HepG2 (cell line): ENCODE measurements around the gene TMEM247. TPM values are rescaled to one million over a fixed set of nuclear protein-coding genes. Genes with fewer than 3 reads are reported as not detected.
A peak's percentile ranks its signal among the peaks of the same experiment; 100 is the strongest.

Experiments
- ATAC-seq: fragments of 200-7000 bp; cut with Tn5 transposase; 3 replicates; pipeline ENCODE4 v1.9.1; 2020; ENCODE audit warnings: mild to moderate bottlenecking, moderate library complexity
- BruUV-seq: library from RNA; stranded (reverse); fragments of 400-500 nt; replicated peaks from 2 replicates; lab custom pipeline; 2021; lab: Mats Ljungman, UMichigan
- CTCF ChIA-PET: fragments of 300-600 bp; formaldehyde crosslinking; extraction: SDS; loops from one replicate; lab custom pipeline; 2021; ENCODE audit warnings: low total read pairs, inconsistent platforms, low intra/inter-chr PET ratio; lab: Yijun Ruan, JAX
- POLR2A ChIA-PET: fragments of 350-600 bp; sonication (Branson Sonifier 250); formaldehyde crosslinking; loops from one replicate; lab custom pipeline; 2020; ENCODE audit warnings: antibody characterized with exemption, inconsistent platforms; lab: Yijun Ruan, JAX
- DNase-seq: peaks from one replicate; pipeline ENCODE4 v3.0.0-alpha.2; 2015; ENCODE audit warnings: low spot score
- FAIRE-seq: peaks from 3 replicates; lab custom pipeline; 2011; peaks lifted over from hg19 to GRCh38; lab: Jason Lieb, UNC
- H2AFZ ChIP-seq: one replicate; pipeline ENCODE4 v1.6.1; 2011; ENCODE audit warnings: low read length, inconsistent platforms
- H3K27ac ChIP-seq: fragments of 300-600 bp; 3 replicates; pipeline ENCODE4 v1.8.0; 2011; ENCODE audit warnings: mixed run types, mild to moderate bottlenecking, mixed read lengths, low read length, inconsistent platforms; ENCODE audit not compliant: insufficient read depth; ENCODE audit errors: extremely low read length
- H3K27me3 ChIP-seq, 2 experiments: fragments of 200-600 bp in 1 of 2; 2 replicates in 1 of 2; 3 replicates in 1 of 2; pipeline versions ENCODE4 v1.6.0 to v1.8.0; 2011; ENCODE audit warnings: low read length in 2 of 2, mild to moderate bottlenecking in 2 of 2, moderate library complexity in 2 of 2, inconsistent platforms in 1 of 2; ENCODE audit not compliant: insufficient read depth in 2 of 2, control insufficient read depth in 1 of 2
- H3K36me3 ChIP-seq, 2 experiments: fragments of 200-600 bp in 1 of 2; replicated peaks in 1 of 2; 2 replicates in 1 of 2; 3 replicates in 1 of 2; pipeline versions ENCODE4 v1.5.1 to v1.8.0; 2011; ENCODE audit warnings: low read length in 2 of 2, inconsistent platforms in 1 of 2; ENCODE audit not compliant: insufficient read depth in 2 of 2, control insufficient read depth in 1 of 2
- H3K4me1 ChIP-seq: 2 replicates; pipeline ENCODE4 v1.5.1; 2012; ENCODE audit warnings: low read length, inconsistent platforms; ENCODE audit not compliant: insufficient read depth
- H3K4me2 ChIP-seq: 2 replicates; pipeline ENCODE4 v1.6.0; 2011; ENCODE audit warnings: low read depth, low read length, inconsistent platforms
- H3K4me3 ChIP-seq, 3 experiments: fragments of 200-600 bp in 1 of 3; sonication (generic), shearing (Covaris generic) in 1 of 3; replicated peaks in 1 of 3; 2 replicates each; pipeline ENCODE4 v1.5.1; 2011 to 2016; ENCODE audit warnings: low read length in 3 of 3, inconsistent platforms in 2 of 3, low read depth in 2 of 3, mild to moderate bottlenecking in 2 of 3, control low read depth in 1 of 3, mixed read lengths in 1 of 3; ENCODE audit not compliant: insufficient read depth in 1 of 3
- H3K79me2 ChIP-seq: one replicate; pipeline ENCODE4 v1.6.1; 2011; ENCODE audit warnings: low read length, inconsistent platforms; ENCODE audit not compliant: insufficient read depth
- H3K9ac ChIP-seq: 2 replicates; pipeline ENCODE4 v1.6.0; 2011; ENCODE audit warnings: mild to moderate bottlenecking, low read depth, low read length, inconsistent platforms; ENCODE audit not compliant: insufficient read depth
- H3K9me3 ChIP-seq: 2 replicates; pipeline ENCODE4 v1.5.1; 2012; ENCODE audit warnings: mild to moderate bottlenecking, low read length
- H4K20me1 ChIP-seq: 2 replicates; pipeline ENCODE4 v1.6.0; 2011; ENCODE audit warnings: inconsistent platforms, mild to moderate bottlenecking, low read length, moderate library complexity; ENCODE audit not compliant: insufficient read depth
- ARID2 ChIP-seq: sonication (generic); formaldehyde crosslinking; IDR thresholded peaks from 2 replicates; pipeline ENCODE4 v1.8.1; 2022; ENCODE audit warnings: mild to moderate bottlenecking, missing genetic modification reagents, borderline replicate concordance
- CSRNP1 ChIP-seq: sonication (generic); formaldehyde crosslinking; IDR thresholded peaks from 2 replicates; pipeline ENCODE4 v1.8.1; 2023; ENCODE audit warnings: mild to moderate bottlenecking, missing genetic modification reagents
- E2F2 ChIP-seq: sonication (generic); formaldehyde crosslinking; IDR thresholded peaks from 2 replicates; pipeline ENCODE4 v1.4.0; 2020; ENCODE audit warnings: missing genetic modification reagents, borderline replicate concordance
- ERF ChIP-seq: IDR thresholded peaks from 2 replicates; pipeline ENCODE4 v1.6.1; 2018; ENCODE audit warnings: missing biosample characterization, missing genetic modification reagents
- MAX ChIP-seq: IDR thresholded peaks from 2 replicates; pipeline ENCODE4 v1.6.1; 2012; ENCODE audit warnings: inconsistent platforms
- NFE2L2 ChIP-seq: fragments of 150-350 bp; IDR thresholded peaks from 2 replicates; pipeline ENCODE4 v1.6.1; 2014; ENCODE audit warnings: low read length
- SAP130 ChIP-seq: IDR thresholded peaks from 2 replicates; pipeline ENCODE4 v1.6.1; 2016; ENCODE audit warnings: low read depth
- SMYD3 ChIP-seq: sonication (generic); formaldehyde crosslinking; IDR thresholded peaks from 2 replicates; pipeline ENCODE4 v1.8.1; 2023; ENCODE audit warnings: mild to moderate bottlenecking, missing genetic modification reagents
- SNRNP70 ChIP-seq: fragments of 200-400 bp; formaldehyde crosslinking; IDR thresholded peaks from 2 replicates; pipeline ENCODE4 v1.6.1; 2017; ENCODE audit warnings: mild to moderate bottlenecking, low read depth, low read length, moderate library complexity
- ZNF335 ChIP-seq: sonication (generic); formaldehyde crosslinking; IDR thresholded peaks from 2 replicates; pipeline ENCODE4 v1.4.0; 2020; ENCODE audit warnings: missing genetic modification reagents
- ZNF546 ChIP-seq: sonication (generic); formaldehyde crosslinking; conservative IDR thresholded peaks from 2 replicates; pipeline ENCODE4 v1.8.1; 2023; ENCODE audit warnings: mild to moderate bottlenecking, missing genetic modification reagents
- ZNF570 ChIP-seq: sonication (generic); formaldehyde crosslinking; IDR thresholded peaks from 2 replicates; pipeline ENCODE4 v1.4.0; 2020; ENCODE audit warnings: mild to moderate bottlenecking, missing genetic modification reagents, borderline replicate concordance
- ZNF609 ChIP-seq: sonication (generic); formaldehyde crosslinking; IDR thresholded peaks from 2 replicates; pipeline ENCODE4 v1.4.0; 2020; ENCODE audit warnings: mild to moderate bottlenecking, missing genetic modification reagents, borderline replicate concordance
- ZNF781 ChIP-seq: sonication (generic); formaldehyde crosslinking; IDR thresholded peaks from 2 replicates; pipeline ENCODE4 v1.5.1; 2020; ENCODE audit warnings: borderline replicate concordance, mild to moderate bottlenecking, missing genetic modification reagents; ENCODE audit errors: not compliant biosample characterization
- WGBS: methylation state at CpG from one replicate; pipeline ENCODE4 v1.1.6; 2017; ENCODE audit warnings: low lambda C conversion rate; 5-methylcytosine and 5-hydroxymethylcytosine counted together
- in situ Hi-C: cut with HindIII; loops from 2 replicates; pipeline ENCODE4 v1.10.0; 2017; ENCODE audit warnings: low pct_unique_long_range_greater_than_20kb; ENCODE audit not compliant: extremely low pct_ligation_motif_present
- intact Hi-C: fragments of 100-400 bp; cut with micrococcal nuclease; formaldehyde crosslinking; loops from one replicate; pipeline ENCODE4 v1.10.0; 2022; ENCODE audit not compliant: unreplicated experiment
- polyA plus RNA-seq, 8 experiments: library from polyadenylated mRNA; depleted of rRNA in 3 of 8; stranded (reverse) in 7 of 8; unstranded in 1 of 8; fragments of >200 nt; fragmentation: Illumina TruSeq in 4 of 8; extraction: Trizol in 4 of 8; gene quantifications; 2 replicates each; pipeline versions ENCODE4 v1.2.1 to v1.2.3, GENCODE V29; 2011 to 2016; ENCODE audit warnings: low read depth in 4 of 8, missing spikeins in 1 of 8, mixed read lengths in 1 of 8; ENCODE audit not compliant: insufficient read depth in 1 of 8
- total RNA-seq, 5 experiments: library from RNA; depleted of rRNA; stranded (reverse); fragments of >200 nt; fragmentation: Illumina TruSeq; extraction: Trizol; gene quantifications; 2 replicates each; pipeline ENCODE4 v1.2.3, GENCODE V29; 2016; ENCODE audit warnings: low read depth in 1 of 5

The TMEM247 gene
- total and polyA plus RNA-seq, 2 of the 13 experiments (the other 11 are each of a cell fraction or from before 2014, with no cell fraction given), result not detected

- POLR2A ChIA-PET, result interaction anchor here (0.6 to 2.0 kb wide), 3 partner anchors 26 to 163 kb away, joined by 3 to 7 read pairs (median 3); partner anchors contain the start of gene EPAS1
- peak; percentile 43; the same call in 1 of the 2 replicates for TF ChIP-seq MAX
- no peak for TF ChIP-seq E2F2 (CRISPR knock-in tag)
- no peak for TF ChIP-seq ZNF335 (CRISPR knock-in tag)
- no peak for TF ChIP-seq ZNF570 (CRISPR knock-in tag)
- 0 out of 2 replicates have a peak, but pooled peaks have one; percentile 16 for TF ChIP-seq SAP130 (CRISPR knock-in tag)
- TF ChIP-seq ZNF546 (CRISPR knock-in tag), result no peak
- TF ChIP-seq ZNF781 (CRISPR knock-in tag), result peak; percentile 45
- TF ChIP-seq ARID2, result peak; percentile 47; the same call in 1 of the 2 replicates
- no peak for TF ChIP-seq NFE2L2
- TF ChIP-seq SMYD3 (CRISPR knock-in tag), result 0 out of 2 replicates have a peak, but pooled peaks have one; percentile 45
- no peak for TF ChIP-seq CSRNP1 (CRISPR knock-in tag)
- no peak for TF ChIP-seq SNRNP70
- 0 out of 2 replicates have a peak, but pooled peaks have one; percentile 6 for TF ChIP-seq ERF
- no peak for TF ChIP-seq ZNF609 (CRISPR knock-in tag)
Observed at GRCh38 chr2:46460241-46460921, 19.0 kb upstream of the TMEM247 start.

More at GRCh38 chr2:46460241-46460921, 19.0 kb upstream of the TMEM247 start:
- Histone ChIP-seq H2AFZ (no peak overlapping the region), H3K9me3 (no peaks in the 10 kb centered on the region), H3K27me3 (peaks cover 0 to 14% of the 10 kb centered on the region in 2 experiments; a peak in 1 of 5 replicates), H3K27ac (no peak overlapping the region), H3K4me2 (peak overlapping the region; percentile 64), H3K4me1 (peaks cover 46% of the 10 kb centered on the region), H3K36me3 (no peaks in the 10 kb centered on the region), H3K9ac (no peak overlapping the region), H3K79me2 (no peaks in the 10 kb centered on the region), H3K4me3 (peak overlapping the region in 1 of 3 experiments; percentile 20; a peak in 1 of 6 replicates), H4K20me1 (no peaks in the 10 kb centered on the region)
- no TSS peak for BruUV-seq
- peak; percentile 10 for ATAC-seq
- in situ Hi-C loops, result no loop called here
- intact Hi-C loops, result loop anchor here (2.0 kb wide), 3 partner anchors 66 to 162 kb away; no protein-coding TSS in a partner anchor
- peak; percentile 42 for DNase-seq
- peak; percentile 4 for FAIRE-seq
- WGBS, result 42% methylated on average over 15 of the region's 16 CpGs
- CTCF ChIA-PET, result interaction anchor here (1.3 to 2.4 kb wide), 7 partner anchors 71 to 467 kb away, joined by 3 to 22 read pairs (median 7); no protein-coding TSS in a partner anchor
